ENCODE results near the gene PLPPR4. TPM values are rescaled to one million over a fixed set of nuclear protein-coding genes. Genes with fewer than 3 reads are reported as not detected.
"Not testable (repeated sequence)": the region's sequence is repeated elsewhere in the genome, so short reads cannot be mapped to it uniquely, and the experiment has no call there.

The PLPPR4 gene
- total RNA-seq, 4 donors from 2014 or later: 0.84 to 8.8 (median 2.0) TPM

- no peak for ATAC-seq (ENCODE audit: low FRiP score)
Measured at GRCh38 chr1:99240621-99241020, 23.7 kb upstream of the PLPPR4 start.

GRCh38 chr1:99246152-99246551 is 18.1 kb upstream of the PLPPR4 start:
- no peak for DNase-seq (ENCODE audit: low spot score)
- TF ChIP-seq CTCF (IDR thresholded peaks at IDR 0.05): no peak
- ATAC-seq (ENCODE audit: low FRiP score): no peak

More at GRCh38 chr1:99240621-99241020, 23.7 kb upstream of the PLPPR4 start:
- no peak for DNase-seq (ENCODE audit: low spot score)
- no peak for TF ChIP-seq CTCF (IDR thresholded peaks at IDR 0.05)

- ATAC-seq (ENCODE audit: low FRiP score) (no peak), DNase-seq (ENCODE audit: low spot score) (no peak)
- TF ChIP-seq CTCF (IDR thresholded peaks at IDR 0.05): no peak
Measured at GRCh38 chr1:99247199-99247598, 17.1 kb upstream of the PLPPR4 start.

- no peak for DNase-seq (ENCODE audit: low spot score)
- no peak for ATAC-seq (ENCODE audit: low FRiP score)
- no peak for TF ChIP-seq CTCF (IDR thresholded peaks at IDR 0.05)
Measured at GRCh38 chr1:99250728-99251127, 13.6 kb upstream of the PLPPR4 start.

- DNase-seq (ENCODE audit: low spot score) (no peak), ATAC-seq (ENCODE audit: low FRiP score) (no peak)
- no peak for TF ChIP-seq CTCF (IDR thresholded peaks at IDR 0.05)
Measured at GRCh38 chr1:99251308-99251707, 13.0 kb upstream of the PLPPR4 start.

- TF ChIP-seq CTCF (IDR thresholded peaks at IDR 0.05): no peak
- ATAC-seq (ENCODE audit: low FRiP score) (no peak), DNase-seq (ENCODE audit: low spot score) (no peak)
Measured at GRCh38 chr1:99252630-99253029, 11.7 kb upstream of the PLPPR4 start.

- not testable (repeated sequence) for ATAC-seq (ENCODE audit: low FRiP score); DNase-seq (ENCODE audit: low spot score)
Measured at GRCh38 chr1:99260402-99260801, 3.9 kb upstream of the PLPPR4 start.

- ATAC-seq (ENCODE audit: low FRiP score) (no peak), DNase-seq (ENCODE audit: low spot score) (no peak)
- no peak for TF ChIP-seq CTCF (IDR thresholded peaks at IDR 0.05)
Measured at GRCh38 chr1:99265124-99265523, 832 bp downstream of the PLPPR4 start.
